TTC549 (cell line): ENCODE data around the gene STK32B.

ENCODE experiments used
- FAIRE-seq: peaks from 2 replicates; lab custom pipeline; 2012; peaks lifted over from hg19 to GRCh38; lab: Jason Lieb, UNC

Gene STK32B

DNA sequence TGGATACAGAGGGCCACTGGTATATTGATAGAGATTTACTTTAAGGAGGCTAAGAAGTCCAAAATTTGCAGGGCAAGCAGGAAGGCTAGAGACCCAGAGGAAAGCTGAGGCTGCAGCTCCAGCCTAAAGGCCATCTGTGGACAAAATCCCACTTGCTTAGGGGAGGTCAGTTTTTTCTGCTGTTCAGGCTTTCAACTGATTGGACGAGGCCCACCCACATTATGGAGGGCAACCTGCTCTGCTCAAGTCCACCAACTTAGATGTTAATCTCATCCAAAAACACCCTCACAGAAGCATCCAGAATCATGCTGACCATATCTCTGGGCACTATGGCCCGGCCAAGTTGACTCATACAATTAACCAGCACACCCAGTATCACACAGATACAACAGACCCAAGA lies 480.8 kb downstream of the STK32B start:
- no peak for FAIRE-seq

DNA sequence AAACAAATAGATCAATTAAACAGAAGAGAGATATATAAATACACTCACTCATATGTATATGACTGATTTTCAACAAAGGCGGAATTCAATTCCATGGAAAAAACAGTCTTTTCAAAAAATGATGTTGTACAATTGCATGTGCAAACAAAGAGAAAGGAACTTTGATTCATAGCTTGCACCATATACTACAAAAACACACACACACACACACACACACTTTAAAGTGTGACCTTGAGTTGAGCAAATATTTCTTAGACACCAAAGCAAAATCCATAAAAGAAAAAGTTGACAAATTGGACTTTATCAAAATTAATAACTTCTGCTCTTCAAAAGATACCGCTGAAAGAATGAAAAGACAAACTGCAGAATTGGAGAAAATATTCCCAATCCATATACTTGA lies 488.3 kb downstream of the STK32B start:
- no peak for FAIRE-seq

- no peak for FAIRE-seq
These were observed 489.9 kb downstream of the STK32B start for GRCh38 chr4:5541169-5541568.

DNA sequence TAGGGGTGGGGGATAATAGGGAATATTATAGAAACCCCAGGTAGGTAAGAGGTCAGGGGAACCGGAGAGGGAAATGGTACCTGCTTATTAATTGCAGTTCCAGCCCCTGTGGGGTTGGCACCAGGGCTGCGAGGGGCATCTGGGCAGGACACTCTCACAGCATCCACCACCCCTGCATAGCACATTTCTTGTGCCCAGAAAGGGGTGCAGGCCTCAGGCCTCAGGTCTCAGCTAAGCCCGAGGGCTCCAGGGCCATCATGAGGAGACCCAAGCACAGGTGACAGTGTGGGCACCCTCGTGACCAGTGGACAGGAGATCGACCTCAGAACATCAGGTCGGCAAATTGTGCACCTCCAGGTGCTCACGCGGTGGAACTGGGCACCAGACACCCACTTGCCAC lies 492.4 kb downstream of the STK32B start:
- FAIRE-seq, result no peak

DNA sequence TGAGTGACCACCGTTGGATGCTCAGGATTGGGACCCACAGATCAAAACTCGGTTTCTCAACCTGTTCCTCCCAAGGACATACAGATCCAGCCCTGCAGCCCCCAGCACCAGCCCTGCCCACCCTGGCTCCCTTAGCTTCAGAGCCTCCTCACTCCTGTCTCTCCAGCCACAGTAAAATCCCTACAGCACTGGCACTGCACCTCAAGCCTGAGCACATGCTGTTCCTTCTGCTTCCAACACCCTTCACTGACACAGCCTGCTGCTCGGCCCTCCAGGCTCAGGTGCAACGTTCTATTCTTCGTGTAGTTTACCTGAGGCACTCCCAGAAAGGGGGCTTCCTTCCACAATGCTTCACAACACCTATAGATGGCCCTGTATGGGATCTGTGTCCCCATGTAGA lies 493.5 kb downstream of the STK32B start:
- FAIRE-seq, result no peak

- no peak for FAIRE-seq
These were observed 494.0 kb downstream of the STK32B start for GRCh38 chr4:5545271-5545670.

GRCh38 chr4:5547651-5548249 lies 496.5 kb downstream of the STK32B start:
- FAIRE-seq, result no peak
